Stimulated activated effector memory CD8-positive, alpha-beta T cell treated with anti-CD3 and anti-CD28 coated beads, Interleukin-12 subunit alpha, Interleukin-12 subunit beta, amount 100 ng/mL, for 72 hours (primary cell): Measurements from ENCODE around the gene HIBADH.

Experiments
- ATAC-seq: fragments of 150-1000 bp; cut with Tn5 transposase; 2 replicates; pipeline ENCODE4 v1.10.0; 2021
- DNase-seq, 2 donors: peaks; one replicate each; pipeline ENCODE4 v3.0.0; 2021 to 2022; ENCODE audit warnings: low spot score in 2 of 2
- H3K27ac Mint-ChIP-seq: one replicate; pipeline ENCODE4 v1.8.0; 2022; ENCODE audit warnings: mild to moderate bottlenecking, mixed read lengths
- H3K36me3 Mint-ChIP-seq: one replicate; pipeline ENCODE4 v1.8.0; 2022; ENCODE audit warnings: mild to moderate bottlenecking, mixed read lengths
- H3K4me1 Mint-ChIP-seq: one replicate; pipeline ENCODE4 v1.8.0; 2022; ENCODE audit warnings: mixed read lengths
- H3K4me3 Mint-ChIP-seq: one replicate; pipeline ENCODE4 v1.8.0; 2022; ENCODE audit warnings: mild to moderate bottlenecking, mixed read lengths
- H3K9me3 Mint-ChIP-seq: one replicate; pipeline ENCODE4 v1.8.0; 2022; ENCODE audit warnings: mixed read lengths

The HIBADH gene

GRCh38 chr7:27662490-27663205, at the start of gene HIBADH:
Gene HIBADH, minus strand, starts transcription at chr7:27662883. Its CDS starts 95 bp downstream, at chr7:27662788.
- no peaks in the 10 kb centered on the region for H3K9me3 Mint-ChIP-seq
- ATAC-seq = peak; percentile 99
- H3K36me3 Mint-ChIP-seq = no peaks in the 10 kb centered on the region
- H3K27ac Mint-ChIP-seq = peak within 1 kb of the TSS; percentile 84
- peak within 1 kb of the TSS; percentile 73 for H3K4me3 Mint-ChIP-seq
- peak; percentile 92 to 97 for DNase-seq
- no peaks in the 10 kb centered on the region for H3K4me1 Mint-ChIP-seq

- Mint-ChIP-seq H3K4me3 (no peak overlapping the region), H3K27ac (no peak overlapping the region), H3K9me3 (no peaks in the 10 kb centered on the region), H3K36me3 (no peaks in the 10 kb centered on the region), H3K4me1 (peaks cover 13% of the 10 kb centered on the region)
- ATAC-seq = no peak
- DNase-seq = no peak
Measured at GRCh38 chr7:27712217-27712616, 49.5 kb upstream of the HIBADH start.

GRCh38 chr7:27709137-27710075, 46.7 kb upstream of the HIBADH start:
- DNase-seq (no peak), ATAC-seq (peak; percentile 83)
- no peaks in the 10 kb centered on the region for H3K36me3 Mint-ChIP-seq
- no peak overlapping the region for H3K4me3 Mint-ChIP-seq
- no peaks in the 10 kb centered on the region for H3K9me3 Mint-ChIP-seq
- H3K4me1 Mint-ChIP-seq = peaks cover 13% of the 10 kb centered on the region
- no peak overlapping the region for H3K27ac Mint-ChIP-seq

DNA sequence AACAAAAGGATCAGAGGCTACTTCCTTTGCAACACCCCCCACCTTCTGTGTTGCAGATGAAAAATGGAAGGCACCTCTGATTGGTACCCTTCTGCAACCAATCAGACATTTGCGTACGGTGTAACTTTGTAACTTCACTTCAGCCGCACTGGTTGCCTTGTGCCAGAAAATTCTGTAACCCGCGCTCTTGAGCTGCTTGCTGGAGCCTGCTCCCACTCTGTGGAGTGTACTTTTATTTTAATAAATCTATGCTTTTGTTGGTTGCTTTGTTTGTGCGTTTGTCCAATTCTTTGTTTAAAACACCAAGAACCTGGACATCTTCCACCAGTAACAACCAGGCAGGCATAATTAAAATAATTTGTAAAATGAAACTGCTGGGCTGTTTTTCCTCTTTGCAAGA, 45.8 kb upstream of the HIBADH start:
- Mint-ChIP-seq H3K9me3 (no peaks in the 10 kb centered on the region), H3K4me3 (no peak overlapping the region), H3K36me3 (no peaks in the 10 kb centered on the region), H3K4me1 (peaks cover 13% of the 10 kb centered on the region), H3K27ac (no peak overlapping the region)
- DNase-seq (no peak), ATAC-seq (no peak)

DNA sequence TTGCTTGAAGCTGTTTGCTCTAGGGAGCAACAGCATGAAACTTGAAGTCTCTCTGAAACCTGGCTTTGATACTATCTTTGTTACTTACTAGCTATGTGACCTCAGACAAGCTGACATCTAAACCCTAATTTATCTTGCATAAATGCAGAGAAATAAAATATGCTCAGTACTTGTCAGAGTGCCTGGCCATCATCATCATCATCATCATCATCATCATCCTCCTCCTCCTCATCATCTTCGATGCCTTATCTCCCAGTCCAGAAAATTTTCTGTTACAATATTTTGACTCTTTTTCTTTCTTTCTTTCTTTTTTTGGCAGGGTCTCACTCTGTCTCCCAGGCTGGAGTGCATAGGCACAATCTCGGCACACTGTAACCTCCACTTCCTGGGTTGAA, 42.5 kb upstream of the HIBADH start:
- ATAC-seq (no peak), DNase-seq (no peak)
- Mint-ChIP-seq H3K4me3 (no peak overlapping the region), H3K9me3 (no peaks in the 10 kb centered on the region), H3K36me3 (no peaks in the 10 kb centered on the region), H3K4me1 (peaks cover 13% of the 10 kb centered on the region), H3K27ac (no peak overlapping the region)

GRCh38 chr7:27704422-27705199, 41.9 kb upstream of the HIBADH start:
- Mint-ChIP-seq H3K36me3 (no peaks in the 10 kb centered on the region), H3K27ac (no peak overlapping the region), H3K4me3 (no peak overlapping the region), H3K4me1 (peaks cover 8% of the 10 kb centered on the region), H3K9me3 (no peaks in the 10 kb centered on the region)
- no peak for DNase-seq
- no peak for ATAC-seq

DNA sequence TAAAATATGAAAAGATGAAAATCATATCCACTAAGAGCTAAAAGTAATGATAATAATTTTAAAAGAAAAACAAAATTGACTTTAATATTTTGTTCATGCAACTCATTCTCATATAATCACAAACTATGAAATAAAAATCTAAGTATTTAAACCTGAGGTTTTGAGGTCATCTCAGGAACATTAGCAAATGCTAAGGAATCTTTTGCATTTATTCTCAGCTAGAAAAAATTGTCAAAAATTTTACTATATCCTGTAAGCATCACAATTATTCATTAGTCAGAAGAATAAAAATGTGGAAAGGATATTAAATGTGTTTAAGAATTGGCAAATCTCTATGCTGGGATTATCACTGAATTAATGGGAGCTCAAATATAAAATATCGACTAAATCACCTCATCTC, 40.5 kb upstream of the HIBADH start:
- Mint-ChIP-seq H3K27ac (no peak overlapping the region), H3K4me1 (peaks cover under 1% of the 10 kb centered on the region), H3K36me3 (no peaks in the 10 kb centered on the region), H3K9me3 (no peaks in the 10 kb centered on the region), H3K4me3 (no peak overlapping the region)
- ATAC-seq (no peak), DNase-seq (no peak)

DNA sequence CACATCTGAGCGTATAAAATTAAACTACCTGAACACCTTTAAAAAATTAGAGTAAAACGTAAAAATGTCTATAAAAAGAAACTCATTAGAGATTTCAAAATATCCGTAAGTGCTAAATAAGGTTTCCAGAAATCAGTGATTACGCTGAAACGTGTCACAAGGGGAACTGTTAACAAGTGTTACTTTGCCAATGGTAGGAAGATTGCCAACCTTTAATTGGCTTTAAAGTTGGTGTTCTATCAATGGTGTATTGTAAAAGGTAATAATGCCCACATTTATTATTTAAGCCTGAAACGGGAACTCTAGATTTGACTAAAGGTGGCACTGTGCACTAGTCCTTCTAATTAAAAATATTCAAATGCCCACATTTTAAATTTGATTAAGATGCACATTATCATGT, 37.8 kb upstream of the HIBADH start:
- ATAC-seq = no peak

GRCh38 chr7:27699751-27700150, 37.1 kb upstream of the HIBADH start:
- H3K4me1 Mint-ChIP-seq = peaks cover 6% of the 10 kb centered on the region
- H3K9me3 Mint-ChIP-seq = no peaks in the 10 kb centered on the region
- no peaks in the 10 kb centered on the region for H3K36me3 Mint-ChIP-seq
- no peak overlapping the region for H3K27ac Mint-ChIP-seq
- DNase-seq = no peak
- ATAC-seq = no peak
- H3K4me3 Mint-ChIP-seq = no peak overlapping the region

More for the DNA sequence above, 37.8 kb upstream of the HIBADH start:
- DNase-seq = no peak
- H3K4me3 Mint-ChIP-seq = no peak overlapping the region
- H3K36me3 Mint-ChIP-seq = no peaks in the 10 kb centered on the region
- H3K9me3 Mint-ChIP-seq = no peaks in the 10 kb centered on the region
- no peak overlapping the region for H3K27ac Mint-ChIP-seq
- peaks cover 6% of the 10 kb centered on the region for H3K4me1 Mint-ChIP-seq

- no peak overlapping the region for H3K27ac Mint-ChIP-seq
- peaks cover 6% of the 10 kb centered on the region for H3K4me1 Mint-ChIP-seq
- DNase-seq (no peak), ATAC-seq (peak; percentile 83)
- H3K9me3 Mint-ChIP-seq = no peaks in the 10 kb centered on the region
- no peaks in the 10 kb centered on the region for H3K36me3 Mint-ChIP-seq
- no peak overlapping the region for H3K4me3 Mint-ChIP-seq
Measured at GRCh38 chr7:27697861-27698430, 35.3 kb upstream of the HIBADH start.

DNA sequence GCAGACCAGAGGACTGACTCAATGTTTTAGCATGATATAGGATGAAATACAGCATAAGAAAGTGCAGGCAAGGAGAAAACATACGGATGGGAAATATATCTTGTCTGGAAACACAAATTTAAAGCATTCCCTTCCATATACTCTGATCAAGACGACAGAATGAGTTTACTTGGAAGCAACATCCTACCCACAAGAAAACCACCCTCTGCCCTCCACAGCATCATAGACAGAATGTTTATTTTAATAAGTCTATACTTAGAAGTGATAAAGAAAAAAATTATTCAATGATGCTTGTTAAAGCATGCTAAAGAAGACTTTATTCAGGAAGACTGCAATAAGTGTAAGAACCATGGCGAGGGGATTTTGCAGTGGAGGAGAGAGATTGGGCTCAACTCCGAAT, 32.4 kb upstream of the HIBADH start:
- H3K36me3 Mint-ChIP-seq = no peaks in the 10 kb centered on the region
- H3K9me3 Mint-ChIP-seq = no peaks in the 10 kb centered on the region
- ATAC-seq (no peak), DNase-seq (no peak)
- H3K4me3 Mint-ChIP-seq = no peak overlapping the region
- no peak overlapping the region for H3K27ac Mint-ChIP-seq
- H3K4me1 Mint-ChIP-seq = peaks cover 6% of the 10 kb centered on the region

DNA sequence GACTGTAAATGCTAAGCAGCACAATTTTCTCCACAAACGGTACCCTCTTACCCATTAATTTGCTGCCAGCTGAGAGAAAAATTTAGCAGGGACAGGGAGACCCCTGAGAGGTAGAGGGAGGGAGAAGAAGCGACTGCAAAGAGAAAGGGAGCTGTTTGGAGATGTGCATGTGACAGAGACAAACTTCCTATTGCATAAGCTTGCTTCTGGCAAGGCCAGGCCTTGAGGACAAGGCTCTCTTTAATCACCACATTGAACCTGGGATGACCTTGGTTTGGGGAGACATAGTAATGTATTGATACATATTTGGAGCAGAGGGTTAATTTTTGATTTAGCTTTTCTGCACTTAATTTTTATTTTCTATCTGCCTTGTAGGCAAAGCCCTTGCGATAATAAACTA, 31.1 kb upstream of the HIBADH start:
- no peaks in the 10 kb centered on the region for H3K36me3 Mint-ChIP-seq
- DNase-seq (no peak), ATAC-seq (no peak)
- no peak overlapping the region for H3K27ac Mint-ChIP-seq
- H3K9me3 Mint-ChIP-seq = no peaks in the 10 kb centered on the region
- peaks cover 6% of the 10 kb centered on the region for H3K4me1 Mint-ChIP-seq
- no peak overlapping the region for H3K4me3 Mint-ChIP-seq

DNA sequence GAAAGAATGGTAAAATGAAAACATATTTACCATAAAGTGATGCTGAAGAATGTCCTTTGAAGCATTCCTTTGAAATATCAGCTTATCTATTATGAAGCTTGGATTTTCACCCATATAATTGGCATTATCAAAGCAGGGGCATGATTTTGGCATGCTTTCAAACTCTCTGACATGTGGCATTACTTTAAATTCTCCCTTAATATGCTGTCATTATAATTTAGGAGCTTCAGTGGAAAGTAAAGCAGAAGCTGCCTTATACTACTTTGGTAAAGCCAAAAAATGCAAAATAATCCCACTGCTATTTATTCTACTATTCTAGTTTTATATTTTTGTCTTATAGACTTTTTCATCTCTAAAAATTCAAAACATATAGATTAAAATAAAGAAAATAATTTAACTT, 28.0 kb upstream of the HIBADH start:
- no peak for ATAC-seq
- H3K36me3 Mint-ChIP-seq = no peaks in the 10 kb centered on the region
- DNase-seq = no peak
- no peaks in the 10 kb centered on the region for H3K9me3 Mint-ChIP-seq
- H3K4me1 Mint-ChIP-seq = no peaks in the 10 kb centered on the region
- H3K27ac Mint-ChIP-seq = no peak overlapping the region
- H3K4me3 Mint-ChIP-seq = no peak overlapping the region

DNA sequence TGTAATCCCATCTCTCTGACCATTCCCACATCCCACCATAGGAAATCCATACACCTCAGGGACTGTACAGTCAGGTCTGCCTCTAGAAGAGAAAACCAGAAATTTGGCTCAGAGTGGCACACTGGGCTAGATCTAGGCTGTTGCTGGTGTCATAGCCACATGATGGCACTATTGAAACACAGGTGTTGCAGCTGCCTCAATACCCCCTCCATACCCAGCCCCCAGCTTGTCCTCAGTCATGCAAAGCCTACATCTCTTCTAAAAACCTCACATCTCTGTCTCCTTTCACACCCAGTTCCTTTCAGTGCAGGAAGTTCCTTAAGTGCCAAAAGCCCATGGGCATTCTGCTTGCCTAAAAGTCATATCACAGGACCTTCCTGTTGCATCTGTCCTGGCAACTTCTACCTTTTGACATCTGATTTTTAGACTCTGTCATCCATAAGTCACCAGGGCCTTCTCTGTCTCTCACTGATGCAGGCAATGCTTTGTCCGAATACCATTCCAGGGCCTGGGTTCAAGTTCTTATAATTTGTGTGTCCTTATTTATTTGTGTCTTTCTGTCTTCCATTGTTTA, 27.0 kb upstream of the HIBADH start:
- no peaks in the 10 kb centered on the region for H3K36me3 Mint-ChIP-seq
- DNase-seq (no peak), ATAC-seq (peak; percentile 74)
- no peak overlapping the region for H3K27ac Mint-ChIP-seq
- H3K4me3 Mint-ChIP-seq = no peak overlapping the region
- no peaks in the 10 kb centered on the region for H3K4me1 Mint-ChIP-seq
- no peaks in the 10 kb centered on the region for H3K9me3 Mint-ChIP-seq

DNA sequence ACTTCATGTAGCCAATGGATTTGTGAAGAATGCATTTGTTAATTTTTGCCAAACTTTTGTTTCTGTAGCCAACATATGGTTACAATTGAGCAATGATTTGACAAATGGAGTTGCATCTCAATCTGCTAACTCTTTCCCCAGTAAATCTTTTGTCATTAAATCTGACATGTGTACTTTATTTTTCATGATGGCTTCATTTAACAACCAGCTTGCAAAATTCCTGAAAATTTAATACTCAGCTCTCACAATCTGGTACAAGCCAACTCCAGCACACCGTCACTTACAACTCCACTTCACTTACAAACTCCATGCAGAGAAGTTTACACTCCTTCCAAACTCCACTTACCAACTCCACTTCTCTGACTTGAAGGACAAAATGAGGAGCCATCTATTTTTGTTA, 26.5 kb upstream of the HIBADH start:
- Mint-ChIP-seq H3K4me1 (no peaks in the 10 kb centered on the region), H3K4me3 (no peak overlapping the region), H3K27ac (no peak overlapping the region), H3K9me3 (no peaks in the 10 kb centered on the region), H3K36me3 (no peaks in the 10 kb centered on the region)
- DNase-seq = no peak
- no peak for ATAC-seq
